Uterus (tissue), 2 donors: ENCODE measurements around the gene GADD45A.

Experiments
- POLR2A ChIP-seq, 2 donors: fragments of 450-650 bp; IDR thresholded peaks; one replicate each; pipeline ENCODE4 v1.6.1; 2016; ENCODE audit warnings: antibody characterized with exemption in 2 of 2, mild to moderate bottlenecking in 1 of 2, moderate library complexity in 1 of 2
- TF ChIP-seq, protein P1 (sequence below), 4 experiments: fragments of 200-600 bp in 2 of 4; fragments of 450-650 bp in 2 of 4; sonication (generic) in 2 of 4; IDR thresholded peaks; one replicate each; pipeline ENCODE4 v1.5.1; 2016 to 2019; ENCODE audit warnings: antibody characterized with exemption in 4 of 4, mild to moderate bottlenecking in 2 of 4, moderate library complexity in 1 of 4

DNA sequence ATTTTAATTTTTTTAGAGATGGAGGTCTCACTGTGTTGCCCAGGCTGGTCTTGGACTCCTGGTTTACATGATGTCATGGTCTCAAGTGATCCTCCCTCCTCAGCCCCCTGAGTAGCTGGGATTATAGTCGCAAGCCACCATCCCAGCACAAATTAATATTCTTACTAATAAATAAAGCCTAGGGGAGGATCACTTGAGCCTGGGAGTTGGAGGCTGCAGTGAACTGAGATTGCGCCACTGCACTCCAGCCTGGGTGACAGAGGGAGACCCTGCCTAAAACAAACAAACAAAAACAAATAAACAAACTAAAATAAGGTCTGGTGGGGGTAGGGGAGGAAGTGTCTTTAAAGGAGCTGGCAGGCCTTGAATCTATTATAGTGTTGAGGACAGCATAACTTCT lies 8.7 kb upstream of the GADD45A start:
- TF ChIP-seq, protein P1, sequence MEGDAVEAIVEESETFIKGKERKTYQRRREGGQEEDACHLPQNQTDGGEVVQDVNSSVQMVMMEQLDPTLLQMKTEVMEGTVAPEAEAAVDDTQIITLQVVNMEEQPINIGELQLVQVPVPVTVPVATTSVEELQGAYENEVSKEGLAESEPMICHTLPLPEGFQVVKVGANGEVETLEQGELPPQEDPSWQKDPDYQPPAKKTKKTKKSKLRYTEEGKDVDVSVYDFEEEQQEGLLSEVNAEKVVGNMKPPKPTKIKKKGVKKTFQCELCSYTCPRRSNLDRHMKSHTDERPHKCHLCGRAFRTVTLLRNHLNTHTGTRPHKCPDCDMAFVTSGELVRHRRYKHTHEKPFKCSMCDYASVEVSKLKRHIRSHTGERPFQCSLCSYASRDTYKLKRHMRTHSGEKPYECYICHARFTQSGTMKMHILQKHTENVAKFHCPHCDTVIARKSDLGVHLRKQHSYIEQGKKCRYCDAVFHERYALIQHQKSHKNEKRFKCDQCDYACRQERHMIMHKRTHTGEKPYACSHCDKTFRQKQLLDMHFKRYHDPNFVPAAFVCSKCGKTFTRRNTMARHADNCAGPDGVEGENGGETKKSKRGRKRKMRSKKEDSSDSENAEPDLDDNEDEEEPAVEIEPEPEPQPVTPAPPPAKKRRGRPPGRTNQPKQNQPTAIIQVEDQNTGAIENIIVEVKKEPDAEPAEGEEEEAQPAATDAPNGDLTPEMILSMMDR (IDR thresholded peaks at IDR 0.05) = no peak
- TF ChIP-seq POLR2A (IDR thresholded peaks at IDR 0.05) = no peak
